ENCODE results near the gene CCL14. TPM values are rescaled to one million over a fixed set of nuclear protein-coding genes. Genes with fewer than 3 reads are reported as not detected.

CCL14 gene
- total and polyA plus RNA-seq, 2 of the 13 experiments (the other 11 are each of a cell fraction or from before 2014, with no cell fraction given), result 1.1 to 1.7 TPM

DNA sequence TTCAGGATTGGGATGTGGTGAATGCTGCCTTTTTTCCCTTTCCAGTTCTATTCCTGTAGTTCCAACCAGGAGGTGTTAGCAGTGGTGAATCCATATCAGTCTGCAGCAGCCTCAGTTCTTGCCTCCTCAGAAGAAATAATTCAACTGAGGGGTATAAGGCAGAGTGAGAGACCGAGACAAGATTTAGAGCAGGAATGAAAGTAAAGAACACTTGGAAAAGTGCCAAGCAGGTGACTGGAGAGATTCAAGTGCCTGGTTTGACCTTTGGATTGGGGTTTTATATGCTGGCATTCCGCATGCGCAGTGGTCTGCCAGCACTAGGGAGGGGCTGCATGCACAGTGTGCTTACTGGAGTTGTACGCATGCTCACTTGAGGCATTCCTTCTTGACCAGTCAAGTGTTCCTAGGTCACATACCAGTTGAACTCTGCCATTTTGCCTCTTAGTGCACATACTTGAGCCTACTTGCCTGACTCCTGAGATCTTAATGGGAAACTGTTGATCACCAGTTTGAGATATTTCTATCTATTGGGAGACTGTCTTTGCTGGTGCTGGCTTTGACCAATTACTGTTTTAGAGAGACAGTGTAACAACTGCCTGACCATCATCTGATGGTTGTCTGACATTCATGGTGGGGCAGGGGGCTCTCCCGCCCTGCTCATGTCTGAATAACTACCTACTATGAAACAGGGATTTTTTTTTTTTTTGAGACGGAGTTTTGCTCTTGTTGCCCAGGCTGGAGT is 15.5 kb upstream of the CCL14 start (continued):
- TF ChIP-seq ZBTB2 (CRISPR knock-in tag; IDR thresholded peaks at IDR 0.05; ENCODE audit: low read depth) (no peak), ZNF12 (CRISPR knock-in tag; IDR thresholded peaks at IDR 0.05) (peak; percentile 47), TBP (CRISPR knock-in tag; IDR thresholded peaks at IDR 0.05) (no peak), SP2 (CRISPR knock-in tag; IDR thresholded peaks at IDR 0.05) (no peak), ZNF580 (CRISPR knock-in tag; IDR thresholded peaks at IDR 0.05; ENCODE audit: borderline replicate concordance, low read depth) (no peak), SOX13 (IDR thresholded peaks at IDR 0.05) (no peak), SOX13 (CRISPR knock-in tag; conservative IDR thresholded peaks at IDR 0.05 in 1 of 2, IDR thresholded peaks at IDR 0.05 in 1 of 2) (no peak), CENPT (CRISPR knock-in tag; IDR thresholded peaks at IDR 0.05; ENCODE audit: low read depth) (no peak), ARID2 (CRISPR knock-in tag; IDR thresholded peaks at IDR 0.05; ENCODE audit: borderline replicate concordance) (no peak), MED13 (CRISPR knock-in tag; IDR thresholded peaks at IDR 0.05) (no peak), HNRNPH1 (optimal IDR thresholded peaks at IDR 0.05; ENCODE audit: low read depth, low read length) (no peak), ZNF446 (CRISPR knock-in tag; IDR thresholded peaks at IDR 0.05) (no peak), ZFP41 (CRISPR knock-in tag; IDR thresholded peaks at IDR 0.05; ENCODE audit: borderline replicate concordance) (no peak), MBNL3 (CRISPR knock-in tag; conservative IDR thresholded peaks at IDR 0.05) (no peak), ZNF160 (CRISPR knock-in tag; IDR thresholded peaks at IDR 0.05) (no peak), TAF1 (CRISPR knock-in tag; IDR thresholded peaks at IDR 0.05) (peak; percentile 73), YEATS2 (CRISPR knock-in tag; IDR thresholded peaks at IDR 0.05; ENCODE audit: borderline replicate concordance) (no peak; the same call in 1 of the 2 replicates), TBL1XR1 (IDR thresholded peaks at IDR 0.05; ENCODE audit: borderline replicate concordance, low read length, partially characterized antibody) (no peak), ZMYM3 (CRISPR knock-in tag; IDR thresholded peaks at IDR 0.05) (no peak), ELK4 (CRISPR knock-in tag; IDR thresholded peaks at IDR 0.05; ENCODE audit: borderline replicate concordance) (no peak)
- TF ChIP-seq, protein P1, sequence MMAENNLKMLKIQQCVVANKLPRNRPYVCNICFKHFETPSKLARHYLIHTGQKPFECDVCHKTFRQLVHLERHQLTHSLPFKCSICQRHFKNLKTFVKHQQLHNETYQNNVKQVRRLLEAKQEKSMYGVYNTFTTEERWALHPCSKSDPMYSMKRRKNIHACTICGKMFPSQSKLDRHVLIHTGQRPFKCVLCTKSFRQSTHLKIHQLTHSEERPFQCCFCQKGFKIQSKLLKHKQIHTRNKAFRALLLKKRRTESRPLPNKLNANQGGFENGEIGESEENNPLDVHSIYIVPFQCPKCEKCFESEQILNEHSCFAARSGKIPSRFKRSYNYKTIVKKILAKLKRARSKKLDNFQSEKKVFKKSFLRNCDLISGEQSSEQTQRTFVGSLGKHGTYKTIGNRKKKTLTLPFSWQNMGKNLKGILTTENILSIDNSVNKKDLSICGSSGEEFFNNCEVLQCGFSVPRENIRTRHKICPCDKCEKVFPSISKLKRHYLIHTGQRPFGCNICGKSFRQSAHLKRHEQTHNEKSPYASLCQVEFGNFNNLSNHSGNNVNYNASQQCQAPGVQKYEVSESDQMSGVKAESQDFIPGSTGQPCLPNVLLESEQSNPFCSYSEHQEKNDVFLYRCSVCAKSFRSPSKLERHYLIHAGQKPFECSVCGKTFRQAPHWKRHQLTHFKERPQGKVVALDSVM (CRISPR knock-in tag; IDR thresholded peaks at IDR 0.05), result no peak
- TF ChIP-seq, protein P2, sequence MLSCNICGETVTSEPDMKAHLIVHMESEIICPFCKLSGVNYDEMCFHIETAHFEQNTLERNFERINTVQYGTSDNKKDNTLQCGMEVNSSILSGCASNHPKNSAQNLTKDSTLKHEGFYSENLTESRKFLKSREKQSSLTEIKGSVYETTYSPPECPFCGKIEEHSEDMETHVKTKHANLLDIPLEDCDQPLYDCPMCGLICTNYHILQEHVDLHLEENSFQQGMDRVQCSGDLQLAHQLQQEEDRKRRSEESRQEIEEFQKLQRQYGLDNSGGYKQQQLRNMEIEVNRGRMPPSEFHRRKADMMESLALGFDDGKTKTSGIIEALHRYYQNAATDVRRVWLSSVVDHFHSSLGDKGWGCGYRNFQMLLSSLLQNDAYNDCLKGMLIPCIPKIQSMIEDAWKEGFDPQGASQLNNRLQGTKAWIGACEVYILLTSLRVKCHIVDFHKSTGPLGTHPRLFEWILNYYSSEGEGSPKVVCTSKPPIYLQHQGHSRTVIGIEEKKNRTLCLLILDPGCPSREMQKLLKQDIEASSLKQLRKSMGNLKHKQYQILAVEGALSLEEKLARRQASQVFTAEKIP (CRISPR knock-in tag; IDR thresholded peaks at IDR 0.05; ENCODE audit: borderline replicate concordance), result no peak
- TF ChIP-seq, protein P3, sequence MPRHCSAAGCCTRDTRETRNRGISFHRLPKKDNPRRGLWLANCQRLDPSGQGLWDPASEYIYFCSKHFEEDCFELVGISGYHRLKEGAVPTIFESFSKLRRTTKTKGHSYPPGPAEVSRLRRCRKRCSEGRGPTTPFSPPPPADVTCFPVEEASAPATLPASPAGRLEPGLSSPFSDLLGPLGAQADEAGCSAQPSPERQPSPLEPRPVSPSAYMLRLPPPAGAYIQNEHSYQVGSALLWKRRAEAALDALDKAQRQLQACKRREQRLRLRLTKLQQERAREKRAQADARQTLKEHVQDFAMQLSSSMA (CRISPR knock-in tag; IDR thresholded peaks at IDR 0.05), result no peak
